Effector CD4-positive, alpha-beta T cell (primary cell): ENCODE results near the gene SAMD9L.
A peak's percentile ranks its signal among the peaks of the same experiment; 100 is the strongest.
"Not testable (repeated sequence)": the region's sequence is repeated elsewhere in the genome, so short reads cannot be mapped to it uniquely, and the experiment has no call there.

ENCODE experiments used
- DNase-seq: peaks from one replicate; pipeline ENCODE4 v3.0.0-alpha.2; 2020

SAMD9L gene

GRCh38 chr7:93145354-93145753, 2.8 kb downstream of the SAMD9L start:
- no peak for DNase-seq

GRCh38 chr7:93142127-93142526, 6.1 kb downstream of the SAMD9L start:
- no peak for DNase-seq

- DNase-seq: no peak
Measured at GRCh38 chr7:93140582-93141191, 7.5 kb downstream of the SAMD9L start.

- no peak for DNase-seq
Measured at GRCh38 chr7:93138576-93138975, 9.6 kb downstream of the SAMD9L start.

GRCh38 chr7:93133005-93133404, 15.2 kb downstream of the SAMD9L start:
- no peak for DNase-seq

- DNase-seq: no peak
Measured at GRCh38 chr7:93132216-93132615, 16.0 kb downstream of the SAMD9L start.

- DNase-seq: not testable (repeated sequence)
Measured at GRCh38 chr7:93126954-93127353, 21.2 kb downstream of the SAMD9L start.

GRCh38 chr7:93123532-93123931, 24.7 kb downstream of the SAMD9L start:
- not testable (repeated sequence) for DNase-seq

- no peak for DNase-seq
Measured at GRCh38 chr7:93120592-93121549, 27.3 kb downstream of the SAMD9L start.

GRCh38 chr7:93119191-93119905, 28.8 kb downstream of the SAMD9L start:
- no peak for DNase-seq

- DNase-seq: peak; percentile 54
Measured at GRCh38 chr7:93117852-93118530, 30.2 kb downstream of the SAMD9L start, which contains the start of gene SAMD9. SAMD9 (minus strand) TSS chr7:93117979; CDS start chr7:93106097, 11,882 bp downstream.

GRCh38 chr7:93117327-93117726, 30.9 kb downstream of the SAMD9L start:
- no peak for DNase-seq

GRCh38 chr7:93115796-93116195, 32.4 kb downstream of the SAMD9L start:
- no peak for DNase-seq

GRCh38 chr7:93108003-93108402, 40.2 kb downstream of the SAMD9L start:
- DNase-seq: no peak

GRCh38 chr7:93097388-93097787, 50.8 kb downstream of the SAMD9L start:
- no peak for DNase-seq

GRCh38 chr7:93092757-93093370, 55.3 kb downstream of the SAMD9L start:
- no peak for DNase-seq
